Cardiac muscle cell (in vitro differentiated cells and primary cell): ENCODE data around the gene FRMD4B. TPM values are rescaled to one million over a fixed set of nuclear protein-coding genes. Genes with fewer than 3 reads are reported as not detected.

Source experiments
- DNase-seq, 2 donors: peaks; one replicate each; pipeline versions ENCODE4 v3.0.0 to v3.0.0-alpha.2; 2010 to 2017; ENCODE audit warnings: low read depth in 1 of 2, low spot score in 1 of 2
- H3K27ac ChIP-seq: fragments of 200-600 bp; sonication (generic); 2 replicates; pipeline ENCODE4 v1.5.1; 2016
- H3K27me3 ChIP-seq: fragments of 200-600 bp; sonication (generic); 2 replicates; pipeline ENCODE4 v1.6.0; 2016; ENCODE audit warnings: control low read depth
- H3K36me3 ChIP-seq: fragments of 200-600 bp; sonication (generic); 2 replicates; pipeline ENCODE4 v1.5.1; 2016; ENCODE audit warnings: control low read depth
- H3K4me1 ChIP-seq: fragments of 200-600 bp; sonication (generic); 2 replicates; pipeline ENCODE4 v1.8.1; 2017; ENCODE audit warnings: low read depth, mild to moderate bottlenecking, mixed run types
- H3K4me3 ChIP-seq: fragments of 200-600 bp; sonication (generic); 2 replicates; pipeline ENCODE4 v1.5.1; 2016; ENCODE audit warnings: mild to moderate bottlenecking
- H3K9me3 ChIP-seq: fragments of 200-600 bp; sonication (generic); 2 replicates; pipeline ENCODE4 v1.5.1; 2017; ENCODE audit warnings: low read depth, mild to moderate bottlenecking, control low read depth
- CTCF ChIP-seq: IDR thresholded peaks from 2 replicates; pipeline ENCODE4 v1.5.1; 2012; ENCODE audit warnings: low read depth, mild to moderate bottlenecking, low read length
- polyA plus RNA-seq: library from polyadenylated mRNA; unstranded; fragments of >200 nt; fragmentation: Nextera tagmentation; extraction: Ambion mirVana; gene quantifications from 2 replicates; pipeline ENCODE4 v1.2.1, GENCODE V29; 2016
- total RNA-seq: library from RNA; depleted of rRNA; stranded (reverse); fragments of >200 nt; gene quantifications from 2 replicates; pipeline ENCODE4 v1.2.3, GENCODE V29; 2016

The FRMD4B gene
- total and polyA plus RNA-seq, 2 experiments from 2014 or later: 38.6 to 78.7 TPM

- no peak for DNase-seq
- no peak for TF ChIP-seq CTCF
- Histone ChIP-seq H3K27me3 (no peaks in the 10 kb centered on the region), H3K27ac (no peak overlapping the region), H3K4me1 (peaks cover 27% of the 10 kb centered on the region), H3K36me3 (peaks cover 44% of the 10 kb centered on the region), H3K9me3 (no peaks in the 10 kb centered on the region), H3K4me3 (no peak overlapping the region)
These were observed 188.4 kb downstream of the FRMD4B start for GRCh38 chr3:69197455-69197854.

DNA sequence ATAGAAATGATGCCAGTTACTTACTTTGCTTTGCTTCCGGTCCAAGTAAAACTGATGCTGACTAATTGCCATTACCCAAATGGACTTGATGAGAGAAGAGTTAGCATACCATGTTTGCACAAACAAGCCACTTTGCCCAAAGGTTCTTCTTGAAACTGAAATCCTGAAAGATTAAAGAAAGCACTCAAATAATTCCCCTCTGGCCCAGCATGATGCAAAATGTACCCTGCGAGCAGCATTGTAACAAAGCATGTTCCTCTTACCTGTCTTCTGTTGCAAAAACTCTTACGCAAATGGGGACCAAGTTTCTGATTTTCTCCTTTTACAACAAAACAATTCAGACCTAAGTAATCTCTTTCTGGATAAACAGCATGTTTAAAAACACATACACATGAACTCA is 189.0 kb downstream of the FRMD4B start:
- TF ChIP-seq CTCF: no peak
- no peak for DNase-seq
- Histone ChIP-seq H3K27ac (peak overlapping the region; percentile 25), H3K9me3 (no peaks in the 10 kb centered on the region), H3K4me1 (peaks cover 27% of the 10 kb centered on the region), H3K27me3 (no peaks in the 10 kb centered on the region), H3K36me3 (peaks cover 50% of the 10 kb centered on the region), H3K4me3 (no peak overlapping the region)

DNA sequence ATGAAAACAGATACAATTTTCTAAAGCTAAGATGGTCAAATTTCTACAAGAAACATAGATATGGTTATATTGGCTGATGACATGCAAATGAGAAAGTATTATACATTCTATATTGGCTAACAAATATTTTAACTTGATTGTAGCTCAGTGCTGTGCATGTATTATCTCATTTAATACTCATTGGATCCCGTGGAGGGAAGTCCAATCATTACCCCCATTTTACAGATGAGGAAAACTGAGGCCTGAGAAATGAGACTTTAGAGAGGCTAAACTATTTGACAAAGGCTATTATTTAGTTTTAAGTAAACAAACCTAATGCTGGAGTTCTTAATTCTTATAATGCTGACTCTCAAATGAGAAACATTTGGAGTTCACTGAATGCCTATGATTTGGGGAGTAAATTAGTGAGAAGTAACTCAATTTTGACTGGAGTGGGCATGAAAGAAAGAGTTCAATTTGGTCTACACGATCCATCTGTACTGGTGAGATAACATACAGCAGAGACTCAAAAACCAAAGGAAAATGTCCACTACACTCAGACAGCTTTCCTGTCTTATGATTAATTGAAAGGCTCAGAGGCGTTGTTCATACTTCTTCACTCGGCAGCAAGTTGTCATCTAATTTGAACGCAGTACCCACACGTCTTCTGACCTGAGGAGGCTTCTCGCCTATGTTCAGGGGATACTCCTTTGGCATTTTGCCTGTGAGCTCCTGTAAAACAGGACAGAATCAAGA is 191.3 kb downstream of the FRMD4B start:
- H3K27me3 ChIP-seq: no peaks in the 10 kb centered on the region
- H3K4me1 ChIP-seq: peaks cover 7% of the 10 kb centered on the region
- no peaks in the 10 kb centered on the region for H3K9me3 ChIP-seq
- H3K27ac ChIP-seq: no peak overlapping the region
- TF ChIP-seq CTCF: no peak
- peaks cover 70% of the 10 kb centered on the region for H3K36me3 ChIP-seq
- DNase-seq: no peak
- H3K4me3 ChIP-seq: no peak overlapping the region

DNA sequence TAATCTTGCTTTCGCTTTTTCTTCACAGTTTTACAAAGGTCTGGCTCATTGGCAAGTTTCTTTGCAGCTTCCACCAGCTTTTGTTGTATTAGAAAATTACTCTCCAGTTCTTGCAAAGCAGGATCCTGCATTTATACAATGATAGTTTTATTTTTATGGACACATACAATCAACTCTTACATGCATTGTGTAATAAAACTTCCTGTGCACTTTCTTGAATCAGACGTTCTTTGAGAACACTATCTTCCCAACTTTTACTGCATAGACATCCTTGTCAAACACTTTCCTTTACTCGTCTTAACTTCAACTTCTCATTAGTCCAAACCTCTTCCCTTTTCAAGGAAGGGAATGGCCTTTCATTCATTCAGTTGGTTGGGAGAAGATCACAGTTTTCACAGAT is 192.1 kb downstream of the FRMD4B start:
- no peaks in the 10 kb centered on the region for H3K27me3 ChIP-seq
- no peak overlapping the region for H3K4me3 ChIP-seq
- H3K36me3 ChIP-seq: peaks cover 75% of the 10 kb centered on the region
- DNase-seq: no peak
- no peak for TF ChIP-seq CTCF
- H3K4me1 ChIP-seq: peaks cover 7% of the 10 kb centered on the region
- H3K9me3 ChIP-seq: no peaks in the 10 kb centered on the region
- H3K27ac ChIP-seq: no peak overlapping the region

DNA sequence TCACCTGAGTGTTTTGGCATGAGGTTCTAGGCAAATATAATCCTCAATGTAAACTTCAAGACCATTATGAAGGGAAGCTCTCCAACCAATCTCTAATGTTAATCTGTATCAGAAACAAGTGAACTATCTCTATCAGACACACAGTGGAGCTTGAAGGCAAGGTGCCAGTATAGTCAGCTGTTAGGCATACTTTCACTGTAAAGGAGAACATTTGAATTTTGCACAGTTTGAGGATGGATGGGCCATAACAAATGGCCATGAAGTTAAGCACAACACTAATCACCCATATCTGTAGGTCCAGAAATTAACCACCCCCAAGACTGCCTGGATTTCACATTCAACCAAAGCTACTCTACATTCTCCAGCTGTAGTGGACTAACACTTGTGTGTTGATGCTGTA is 194.4 kb downstream of the FRMD4B start:
- no peaks in the 10 kb centered on the region for H3K9me3 ChIP-seq
- H3K27ac ChIP-seq: no peak overlapping the region
- no peaks in the 10 kb centered on the region for H3K4me1 ChIP-seq
- no peak overlapping the region for H3K4me3 ChIP-seq
- no peak for DNase-seq
- H3K36me3 ChIP-seq: peaks cover 85% of the 10 kb centered on the region
- TF ChIP-seq CTCF: no peak
- no peaks in the 10 kb centered on the region for H3K27me3 ChIP-seq
